Body of pancreas (tissue), 4 donors: ENCODE measurements around the gene PALLD. TPM values are rescaled to one million over a fixed set of nuclear protein-coding genes. Genes with fewer than 3 reads are reported as not detected.

ENCODE experiments used
- ATAC-seq: fragments of 150-250 bp; one replicate; pipeline ENCODE4 v1.9.1; 2016
- DNase-seq, 4 donors: peaks; one replicate each; pipeline ENCODE4 v3.0.0-alpha.2; 2019
- H3K27ac ChIP-seq, 4 donors: fragments of 200-600 bp; sonication (generic); 1 replicate in 3 of 4; 2 replicates in 1 of 4; pipeline versions ENCODE4 v1.5.1 to v1.6.1; 2016 to 2019; ENCODE audit warnings: mild to moderate bottlenecking in 1 of 4, mixed read lengths in 1 of 4, moderate library complexity in 1 of 4
- H3K27me3 ChIP-seq, 2 donors: fragments of 200-600 bp; sonication (generic); one replicate each; pipeline ENCODE4 v1.6.0; 2016; ENCODE audit warnings: mild to moderate bottlenecking in 1 of 2
- H3K36me3 ChIP-seq, 2 donors: fragments of 200-600 bp; sonication (generic); replicated peaks in 1 of 2; 2 replicates each; pipeline ENCODE4 v1.5.1; 2016; ENCODE audit warnings: low read depth in 2 of 2; ENCODE audit not compliant: insufficient read depth in 1 of 2
- H3K4me1 ChIP-seq: fragments of 200-600 bp; sonication (generic); one replicate; pipeline ENCODE4 v1.6.0; 2016
- H3K4me3 ChIP-seq, 2 donors: fragments of 200-600 bp; sonication (generic); 1 replicate in 1 of 2; 2 replicates in 1 of 2; pipeline ENCODE4 v1.5.1; 2016 to 2019
- H3K9me3 ChIP-seq, 3 donors: fragments of 200-600 bp; sonication (generic); 1 replicate in 2 of 3; 2 replicates in 1 of 3; pipeline ENCODE4 v1.5.1; 2016
- POLR2A ChIP-seq, 3 donors: fragments of 450-650 bp; IDR thresholded peaks; one replicate each; pipeline ENCODE4 v1.6.1; 2016; ENCODE audit warnings: antibody characterized with exemption in 3 of 3, mild to moderate bottlenecking in 2 of 3
- WGBS, 2 donors: methylation state at CpG; one replicate each; pipeline ENCODE4 v1.1.5; 2017; 5-methylcytosine and 5-hydroxymethylcytosine counted together
- intact Hi-C: fragments of 100-400 bp; cut with DNase I; formaldehyde crosslinking; loops from one replicate; pipeline ENCODE4 v1.15.1; 2023
- total RNA-seq, 2 donors: library from RNA; depleted of rRNA; stranded (reverse); fragments of >200 nt; gene quantifications; one replicate each; pipeline ENCODE4 v1.1.0, GENCODE V29; 2016
- TF ChIP-seq, protein P1 (sequence below), 7 experiments: fragments of 450-650 bp in 4 of 7; fragments of 200-600 bp in 3 of 7; sonication (generic) in 3 of 7; IDR thresholded peaks; one replicate each; pipeline ENCODE4 v1.5.1; 2016 to 2019; ENCODE audit warnings: antibody characterized with exemption in 7 of 7

The PALLD gene
- total RNA-seq, 2 donors from 2014 or later = 46.8 to 52.4 TPM

DNA sequence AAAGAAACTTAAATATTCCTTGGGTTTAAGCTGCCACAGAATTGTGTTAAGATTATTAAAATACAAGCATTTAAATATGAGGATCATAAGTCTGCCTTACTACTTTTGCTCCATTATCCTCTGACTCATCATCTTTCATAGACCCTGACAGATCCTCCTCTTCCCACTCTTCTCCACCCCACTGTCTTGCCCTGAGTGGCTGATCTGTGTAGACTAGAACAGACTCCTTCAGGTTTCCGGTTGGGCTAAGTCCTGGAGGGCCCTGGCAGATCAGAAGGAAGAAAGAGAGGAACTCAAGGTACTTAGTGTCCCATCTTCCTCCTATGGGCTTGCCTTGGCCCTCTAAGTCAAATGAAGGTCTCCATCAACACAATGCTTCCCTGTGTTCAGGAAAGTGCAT is 30.7 kb downstream of the PALLD start:
- no peak overlapping the region for H3K27ac ChIP-seq
- no peaks in the 10 kb centered on the region for H3K36me3 ChIP-seq
- no peaks in the 10 kb centered on the region for H3K27me3 ChIP-seq
- no peak for DNase-seq
- ATAC-seq = no peak
- H3K4me3 ChIP-seq = no peak overlapping the region
- 75 to 94% methylated on average over 1 of the region's 1 CpG for WGBS, 2 donors
- H3K4me1 ChIP-seq = no peaks in the 10 kb centered on the region
- intact Hi-C loops = no loop called here
- H3K9me3 ChIP-seq = no peaks in the 10 kb centered on the region
- no peak for TF ChIP-seq POLR2A (IDR thresholded peaks at IDR 0.05)
- TF ChIP-seq, protein P1, sequence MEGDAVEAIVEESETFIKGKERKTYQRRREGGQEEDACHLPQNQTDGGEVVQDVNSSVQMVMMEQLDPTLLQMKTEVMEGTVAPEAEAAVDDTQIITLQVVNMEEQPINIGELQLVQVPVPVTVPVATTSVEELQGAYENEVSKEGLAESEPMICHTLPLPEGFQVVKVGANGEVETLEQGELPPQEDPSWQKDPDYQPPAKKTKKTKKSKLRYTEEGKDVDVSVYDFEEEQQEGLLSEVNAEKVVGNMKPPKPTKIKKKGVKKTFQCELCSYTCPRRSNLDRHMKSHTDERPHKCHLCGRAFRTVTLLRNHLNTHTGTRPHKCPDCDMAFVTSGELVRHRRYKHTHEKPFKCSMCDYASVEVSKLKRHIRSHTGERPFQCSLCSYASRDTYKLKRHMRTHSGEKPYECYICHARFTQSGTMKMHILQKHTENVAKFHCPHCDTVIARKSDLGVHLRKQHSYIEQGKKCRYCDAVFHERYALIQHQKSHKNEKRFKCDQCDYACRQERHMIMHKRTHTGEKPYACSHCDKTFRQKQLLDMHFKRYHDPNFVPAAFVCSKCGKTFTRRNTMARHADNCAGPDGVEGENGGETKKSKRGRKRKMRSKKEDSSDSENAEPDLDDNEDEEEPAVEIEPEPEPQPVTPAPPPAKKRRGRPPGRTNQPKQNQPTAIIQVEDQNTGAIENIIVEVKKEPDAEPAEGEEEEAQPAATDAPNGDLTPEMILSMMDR (IDR thresholded peaks at IDR 0.05) = no peak

DNA sequence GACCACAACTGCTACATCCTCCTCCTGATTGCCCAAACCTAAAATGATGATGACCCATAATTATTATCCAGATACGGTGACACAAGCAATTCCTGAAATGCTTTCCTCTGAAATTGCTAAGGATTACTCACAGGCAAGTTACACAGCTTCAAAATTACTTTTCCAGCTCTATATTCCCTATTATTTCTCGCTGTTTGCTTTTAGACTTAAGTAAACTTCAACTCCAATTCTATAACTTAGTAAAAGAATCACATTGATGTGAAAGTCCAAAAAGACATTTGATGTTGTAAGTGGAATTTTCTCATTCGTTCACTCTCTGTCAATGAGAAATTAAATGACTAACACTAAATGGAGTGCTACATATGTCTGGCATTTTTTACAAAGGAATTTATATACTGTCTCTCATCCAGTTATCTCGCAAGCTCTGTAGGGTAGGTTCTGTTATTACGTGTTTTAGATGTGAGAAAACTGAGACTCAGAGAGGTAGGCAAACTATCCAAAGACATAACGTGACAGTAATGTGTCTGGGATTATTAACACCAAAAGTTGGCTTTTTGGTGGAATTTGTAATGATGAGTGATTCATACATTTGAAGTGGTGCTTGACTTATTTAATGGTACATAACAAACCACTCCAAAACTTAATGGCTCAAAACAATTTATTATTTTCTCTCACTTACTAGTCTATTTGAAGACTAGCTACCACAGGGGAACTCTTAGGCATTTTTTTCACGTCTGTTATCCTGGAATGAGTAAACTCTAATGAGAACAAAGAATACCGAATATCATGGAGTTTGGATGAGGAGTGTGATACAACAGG is 31.5 kb downstream of the PALLD start:
- ATAC-seq (no peak), DNase-seq (no peak)
- H3K4me1 ChIP-seq = no peaks in the 10 kb centered on the region
- H3K27ac ChIP-seq = no peak overlapping the region
- TF ChIP-seq, protein P1 (IDR thresholded peaks at IDR 0.05) = no peak
- TF ChIP-seq POLR2A (IDR thresholded peaks at IDR 0.05) = no peak
- H3K27me3 ChIP-seq = no peaks in the 10 kb centered on the region
- intact Hi-C loops = no loop called here
- WGBS, 2 donors = 74 to 76% methylated on average over 8 of the region's 8 CpGs
- H3K9me3 ChIP-seq = no peaks in the 10 kb centered on the region
- no peaks in the 10 kb centered on the region for H3K36me3 ChIP-seq
- no peak overlapping the region for H3K4me3 ChIP-seq

DNA sequence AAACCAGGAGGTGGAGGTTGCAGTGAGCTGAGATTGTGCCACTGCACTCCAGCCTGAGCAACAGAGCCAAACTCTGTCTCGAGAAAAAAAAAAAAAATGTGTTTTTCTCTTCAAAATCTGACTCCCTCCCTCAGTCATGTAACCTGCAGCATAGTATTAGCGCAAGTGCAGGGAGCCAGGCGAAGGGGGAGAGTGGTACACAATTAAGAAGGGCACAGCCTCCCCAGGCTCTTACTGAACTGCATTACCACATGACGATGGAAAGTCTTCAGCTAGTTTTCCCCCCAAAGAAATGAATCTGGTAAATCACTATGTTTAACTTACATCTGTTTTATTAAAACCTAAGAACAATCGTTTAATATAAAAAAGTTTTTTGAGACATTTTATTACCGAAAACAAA is 32.4 kb downstream of the PALLD start:
- Histone ChIP-seq H3K27me3 (no peaks in the 10 kb centered on the region), H3K27ac (no peak overlapping the region), H3K4me3 (no peak overlapping the region), H3K36me3 (no peaks in the 10 kb centered on the region), H3K4me1 (no peaks in the 10 kb centered on the region), H3K9me3 (no peaks in the 10 kb centered on the region)
- 81 to 84% methylated on average over 6 of the region's 6 CpGs for WGBS, 2 donors
- ATAC-seq (no peak), DNase-seq (no peak)
- TF ChIP-seq POLR2A (IDR thresholded peaks at IDR 0.05) = no peak
- intact Hi-C loops = no loop called here

DNA sequence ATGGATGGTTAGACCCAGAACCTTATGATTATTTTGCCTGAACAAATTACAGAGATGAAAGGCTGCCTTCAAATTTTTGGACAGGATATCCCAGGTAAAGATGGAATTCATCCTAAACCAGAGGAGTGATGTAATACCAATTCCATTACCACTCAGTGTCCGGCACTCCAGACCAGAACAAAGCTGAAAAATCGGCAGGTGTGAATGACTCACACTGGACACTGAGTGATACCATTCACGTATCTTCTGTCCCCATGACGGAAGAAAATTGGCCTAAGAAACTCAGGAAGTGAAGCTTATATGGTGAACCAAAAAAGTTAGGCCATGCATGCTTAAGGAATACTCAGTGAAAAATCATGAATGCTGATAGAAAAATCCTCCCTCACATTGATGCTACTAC is 34.5 kb downstream of the PALLD start:
- Histone ChIP-seq H3K27ac (no peak overlapping the region), H3K4me1 (no peaks in the 10 kb centered on the region), H3K27me3 (no peaks in the 10 kb centered on the region), H3K9me3 (no peaks in the 10 kb centered on the region), H3K4me3 (no peak overlapping the region), H3K36me3 (no peaks in the 10 kb centered on the region)
- TF ChIP-seq, protein P1 (IDR thresholded peaks at IDR 0.05) = no peak
- no peak for TF ChIP-seq POLR2A (IDR thresholded peaks at IDR 0.05)
- ATAC-seq = no peak
- WGBS, 2 donors = 76 to 77% methylated on average over 4 of the region's 4 CpGs
- no peak for DNase-seq
- intact Hi-C loops = no loop called here

DNA sequence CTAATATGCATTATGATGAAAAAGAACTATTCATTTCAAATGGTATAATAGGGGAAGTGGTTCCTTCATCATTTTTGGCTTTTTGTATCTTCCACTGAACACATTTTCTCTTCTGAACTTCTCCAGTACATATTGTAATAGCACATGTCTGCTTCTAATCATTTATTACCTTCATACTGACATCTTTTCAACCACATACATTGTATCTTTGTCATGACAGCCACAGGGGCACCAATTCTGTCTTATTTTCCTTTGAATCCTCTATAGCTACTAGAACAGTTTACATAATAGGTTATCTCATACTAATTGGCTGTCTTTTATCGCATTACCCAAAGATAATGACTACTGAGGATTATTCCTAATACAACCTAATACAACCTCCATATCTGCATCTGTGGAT is 37.7 kb downstream of the PALLD start:
- no peaks in the 10 kb centered on the region for H3K4me1 ChIP-seq
- no peak overlapping the region for H3K4me3 ChIP-seq
- H3K36me3 ChIP-seq = no peaks in the 10 kb centered on the region
- no peaks in the 10 kb centered on the region for H3K9me3 ChIP-seq
- TF ChIP-seq POLR2A (IDR thresholded peaks at IDR 0.05) = no peak
- TF ChIP-seq, protein P1 (IDR thresholded peaks at IDR 0.05) = no peak
- 69 to 86% methylated on average over 1 of the region's 1 CpG for WGBS, 2 donors
- no peak for ATAC-seq
- intact Hi-C loops = no loop called here
- no peak overlapping the region for H3K27ac ChIP-seq
- no peak for DNase-seq
- no peaks in the 10 kb centered on the region for H3K27me3 ChIP-seq
